CD14-positive monocyte (primary cell): ENCODE data around the gene MAMSTR. TPM values are rescaled to one million over a fixed set of nuclear protein-coding genes. Genes with fewer than 3 reads are reported as not detected.

Experiments
- DNase-seq, 3 donors: peaks; one replicate each; pipeline ENCODE4 v3.0.0-alpha.2; 2011 to 2022
- H2AFZ ChIP-seq: 2 replicates; pipeline ENCODE4 v1.6.0; 2012; ENCODE audit warnings: mild to moderate bottlenecking, low read depth, low read length, inconsistent platforms; ENCODE audit not compliant: insufficient read depth, poor library complexity, severe bottlenecking
- H3K27ac ChIP-seq, 2 donors: 1 replicate in 1 of 2; 2 replicates in 1 of 2; pipeline ENCODE4 v1.5.1; 2012 to 2013; ENCODE audit warnings: low read length in 2 of 2, control low read depth in 1 of 2, inconsistent platforms in 1 of 2, low read depth in 1 of 2, mild to moderate bottlenecking in 1 of 2
- H3K27me3 ChIP-seq, 2 donors: one replicate each; pipeline versions ENCODE4 v1.6.0 to v1.6.1; 2011 to 2013; ENCODE audit warnings: low read length in 2 of 2; ENCODE audit not compliant: control insufficient read depth in 2 of 2, insufficient read depth in 2 of 2
- H3K36me3 ChIP-seq, 2 donors: replicated peaks in 1 of 2; 1 replicate in 1 of 2; 2 replicates in 1 of 2; pipeline versions ENCODE4 v1.5.1 to v1.6.1; 2012 to 2013; ENCODE audit warnings: low read length in 2 of 2, control low read depth in 1 of 2, inconsistent platforms in 1 of 2, mild to moderate bottlenecking in 1 of 2; ENCODE audit not compliant: insufficient read depth in 2 of 2, control insufficient read depth in 1 of 2
- H3K4me1 ChIP-seq, 2 donors: 1 replicate in 1 of 2; 2 replicates in 1 of 2; pipeline versions ENCODE4 v1.5.1 to v1.6.1; 2012 to 2013; ENCODE audit warnings: low read length in 2 of 2, control low read depth in 1 of 2, inconsistent platforms in 1 of 2, mild to moderate bottlenecking in 1 of 2, moderate library complexity in 1 of 2; ENCODE audit not compliant: insufficient read depth in 2 of 2, control insufficient read depth in 1 of 2
- H3K4me2 ChIP-seq: replicated peaks from 2 replicates; pipeline ENCODE3; 2012; ENCODE audit warnings: low read length, moderate library complexity, mild to moderate bottlenecking; ENCODE audit not compliant: poor library complexity, severe bottlenecking; ENCODE audit errors: extremely low read depth
- H3K4me3 ChIP-seq, 3 experiments: fragments of 200-600 bp in 1 of 3; sonication (generic) in 1 of 3; replicated peaks in 1 of 3; 1 replicate in 2 of 3; 2 replicates in 1 of 3; pipeline ENCODE4 v1.5.1; 2011 to 2013; ENCODE audit warnings: low read length in 3 of 3, mild to moderate bottlenecking in 3 of 3, control low read depth in 2 of 3, low read depth in 2 of 3, inconsistent platforms in 1 of 3, moderate library complexity in 1 of 3
- H3K79me2 ChIP-seq: 2 replicates; pipeline ENCODE4 v1.6.0; 2012; ENCODE audit warnings: mild to moderate bottlenecking, control low read depth, inconsistent platforms, low read length, moderate library complexity; ENCODE audit not compliant: insufficient read depth
- H3K9ac ChIP-seq: 2 replicates; pipeline ENCODE4 v1.6.0; 2017; ENCODE audit warnings: low read length, mild to moderate bottlenecking; ENCODE audit not compliant: insufficient read depth, poor library complexity, severe bottlenecking
- H3K9me3 ChIP-seq, 2 donors: replicated peaks in 1 of 2; 1 replicate in 1 of 2; 2 replicates in 1 of 2; pipeline versions ENCODE4 v1.5.1 to v1.6.1; 2012 to 2013; ENCODE audit warnings: low read length in 2 of 2, control low read depth in 1 of 2; ENCODE audit not compliant: control insufficient read depth in 1 of 2, insufficient read depth in 1 of 2
- H4K20me1 ChIP-seq: 2 replicates; pipeline ENCODE4 v1.6.0; 2012; ENCODE audit warnings: mild to moderate bottlenecking, low read length, control low read depth, moderate library complexity; ENCODE audit not compliant: insufficient read depth
- H3K27ac Mint-ChIP-seq, 7 donors: one replicate each; pipeline ENCODE4 v1.8.0; 2020; ENCODE audit warnings: mild to moderate bottlenecking in 7 of 7, mixed read lengths in 7 of 7, moderate library complexity in 6 of 7, inconsistent platforms in 2 of 7
- H3K27me3 Mint-ChIP-seq, 3 donors: one replicate each; pipeline ENCODE4 v1.8.0; 2021 to 2022; ENCODE audit warnings: low read depth in 3 of 3, mild to moderate bottlenecking in 3 of 3, mixed read lengths in 3 of 3, moderate library complexity in 3 of 3, inconsistent platforms in 1 of 3
- H3K36me3 Mint-ChIP-seq, 2 donors: one replicate each; pipeline ENCODE4 v1.8.0; 2020; ENCODE audit warnings: mixed read lengths in 2 of 2, inconsistent platforms in 1 of 2, mild to moderate bottlenecking in 1 of 2
- H3K4me1 Mint-ChIP-seq: one replicate; pipeline ENCODE4 v1.8.0; 2020; ENCODE audit warnings: mild to moderate bottlenecking, mixed read lengths
- H3K4me3 Mint-ChIP-seq, 2 donors: one replicate each; pipeline ENCODE4 v1.8.0; 2020; ENCODE audit warnings: mild to moderate bottlenecking in 2 of 2, mixed read lengths in 2 of 2, moderate library complexity in 1 of 2
- H3K9me3 Mint-ChIP-seq, 7 donors: one replicate each; pipeline ENCODE4 v1.8.0; 2020 to 2022; ENCODE audit warnings: mixed read lengths in 7 of 7, mild to moderate bottlenecking in 6 of 7, moderate library complexity in 6 of 7, inconsistent platforms in 2 of 7
- WGBS: methylation state at CpG from one replicate; pipeline ENCODE4 v1.1.5; 2013; ENCODE audit warnings: missing lambda C conversion rate; ENCODE audit not compliant: insufficient coverage; 5-methylcytosine and 5-hydroxymethylcytosine counted together
- intact Hi-C, 2 donors: fragments of 100-400 bp; cut with micrococcal nuclease; formaldehyde crosslinking; loops; one replicate each; pipeline versions ENCODE4 v1.15.0 to v1.15.1; 2023
- polyA plus RNA-seq, 3 donors: library from polyadenylated mRNA; depleted of rRNA in 1 of 3; unstranded in 2 of 3; stranded (reverse) in 1 of 3; fragments of 300-500 nt in 2 of 3; fragments of >200 nt in 1 of 3; fragmentation: Illumina TruSeq in 2 of 3; gene quantifications; 1 replicate in 2 of 3; 2 replicates in 1 of 3; pipeline ENCODE4 v1.2.3, GENCODE V29; 2012 to 2021
- TF ChIP-seq, protein P1 (sequence below): fragments of 200-600 bp; IDR thresholded peaks from one replicate; pipeline ENCODE4 v1.8.0; 2022; ENCODE audit warnings: antibody characterized with exemption, mild to moderate bottlenecking

MAMSTR gene
- polyA plus RNA-seq, 3 donors, result 0.07 TPM; not detected in 2

DNA sequence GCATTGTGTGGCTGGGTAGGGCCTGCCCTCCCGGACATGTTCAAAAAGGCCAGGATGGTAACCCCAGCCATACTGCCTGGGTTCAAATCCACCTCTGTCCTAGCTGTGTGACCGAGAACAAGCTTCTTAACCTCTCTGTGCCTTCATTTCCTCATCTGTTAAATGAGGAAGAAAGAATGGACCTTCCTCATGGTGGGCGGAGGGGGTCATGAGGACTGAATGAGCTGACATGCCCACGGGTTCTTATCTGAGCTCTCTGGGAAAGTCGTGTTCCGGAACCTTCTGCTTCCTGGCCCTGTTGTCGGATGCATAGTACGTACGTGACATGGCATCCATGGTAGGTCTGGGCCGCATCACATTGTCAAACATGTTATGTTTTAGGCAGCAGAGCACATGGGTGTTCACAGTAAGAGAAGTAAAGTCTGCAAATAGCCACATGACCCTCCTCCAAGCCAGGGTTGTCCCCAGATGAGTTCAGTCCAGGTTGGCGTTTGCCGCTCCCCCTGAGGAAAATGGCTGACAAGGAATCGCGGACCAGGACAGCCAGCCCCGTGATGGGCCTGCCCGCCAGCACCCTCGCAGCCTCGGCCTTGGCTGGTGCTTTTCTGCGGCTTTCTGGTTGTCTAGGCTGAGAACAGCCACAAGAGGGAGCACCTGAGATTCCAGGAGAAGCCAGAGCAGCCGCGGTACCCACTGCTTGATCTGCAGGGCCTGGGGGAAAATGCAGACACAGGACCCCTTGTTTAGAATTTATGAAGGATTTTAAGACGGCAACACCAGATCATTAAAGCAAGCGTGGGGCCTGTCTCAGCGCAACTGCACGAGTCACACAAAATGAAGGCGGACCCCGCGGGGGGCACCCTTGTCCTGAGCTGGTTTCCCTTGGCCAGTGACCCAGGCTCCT, 44.4 kb downstream of the MAMSTR start:
- Histone ChIP-seq H3K4me2 (no peak overlapping the region), H3K27ac (no peak overlapping the region), H3K36me3 (no peaks in the 10 kb centered on the region), H3K79me2 (no peaks in the 10 kb centered on the region), H3K4me1 (peaks cover 0 to 7% of the 10 kb centered on the region in 2 donors), H4K20me1 (no peaks in the 10 kb centered on the region), H3K4me3 (no peak overlapping the region), H3K9ac (no peak overlapping the region), H3K9me3 (no peaks in the 10 kb centered on the region), H2AFZ (peak overlapping the region; percentile 52), H3K27me3 (no peaks in the 10 kb centered on the region)
- Mint-ChIP-seq H3K4me1 (peaks cover 8% of the 10 kb centered on the region), H3K4me3 (peak overlapping the region in 1 of 2 donors; percentile 70), H3K27ac (peak overlapping the region in 4 of 7 donors; percentile 14 to 72 (median 45)), H3K27me3 (peaks cover 2 to 4% (median 3%) of the 10 kb centered on the region in 3 donors), H3K36me3 (no peaks in the 10 kb centered on the region), H3K9me3 (no peaks in the 10 kb centered on the region)
- intact Hi-C loops, result loop anchor here (1.0 to 5.0 kb wide), 2 partner anchors 29 to 33 kb away; partner anchors contain the start of gene CA11 (in 1 of the 2)
- WGBS, result 41% methylated on average over 26 of the region's 28 CpGs
- TF ChIP-seq, protein P1, sequence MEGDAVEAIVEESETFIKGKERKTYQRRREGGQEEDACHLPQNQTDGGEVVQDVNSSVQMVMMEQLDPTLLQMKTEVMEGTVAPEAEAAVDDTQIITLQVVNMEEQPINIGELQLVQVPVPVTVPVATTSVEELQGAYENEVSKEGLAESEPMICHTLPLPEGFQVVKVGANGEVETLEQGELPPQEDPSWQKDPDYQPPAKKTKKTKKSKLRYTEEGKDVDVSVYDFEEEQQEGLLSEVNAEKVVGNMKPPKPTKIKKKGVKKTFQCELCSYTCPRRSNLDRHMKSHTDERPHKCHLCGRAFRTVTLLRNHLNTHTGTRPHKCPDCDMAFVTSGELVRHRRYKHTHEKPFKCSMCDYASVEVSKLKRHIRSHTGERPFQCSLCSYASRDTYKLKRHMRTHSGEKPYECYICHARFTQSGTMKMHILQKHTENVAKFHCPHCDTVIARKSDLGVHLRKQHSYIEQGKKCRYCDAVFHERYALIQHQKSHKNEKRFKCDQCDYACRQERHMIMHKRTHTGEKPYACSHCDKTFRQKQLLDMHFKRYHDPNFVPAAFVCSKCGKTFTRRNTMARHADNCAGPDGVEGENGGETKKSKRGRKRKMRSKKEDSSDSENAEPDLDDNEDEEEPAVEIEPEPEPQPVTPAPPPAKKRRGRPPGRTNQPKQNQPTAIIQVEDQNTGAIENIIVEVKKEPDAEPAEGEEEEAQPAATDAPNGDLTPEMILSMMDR, result peak; percentile 80
- DNase-seq, result peak; percentile 69 to 76 (median 74)

- TF ChIP-seq, protein P1, result no peak
- Histone ChIP-seq H3K4me3 (no peak overlapping the region), H3K4me1 (peaks cover 0 to 7% of the 10 kb centered on the region in 2 donors), H3K36me3 (no peaks in the 10 kb centered on the region), H2AFZ (no peak overlapping the region), H3K79me2 (no peaks in the 10 kb centered on the region), H3K9ac (no peak overlapping the region), H3K9me3 (no peaks in the 10 kb centered on the region), H3K27me3 (no peaks in the 10 kb centered on the region), H3K4me2 (no peak overlapping the region), H3K27ac (no peak overlapping the region), H4K20me1 (no peaks in the 10 kb centered on the region)
- Mint-ChIP-seq H3K27ac (no peak overlapping the region), H3K4me3 (no peak overlapping the region), H3K27me3 (peaks cover 2 to 4% (median 3%) of the 10 kb centered on the region in 3 donors), H3K4me1 (peaks cover 8% of the 10 kb centered on the region), H3K36me3 (no peaks in the 10 kb centered on the region), H3K9me3 (peaks cover 0 to 7% (median 4%) of the 10 kb centered on the region in 7 donors)
- intact Hi-C loops, result no loop called here
- 87% methylated on average over 11 of the region's 19 CpGs for WGBS
- DNase-seq, result no peak
Measured at GRCh38 chr19:48674216-48674809, 45.2 kb downstream of the MAMSTR start.
